Stimulated activated CD4-positive, alpha-beta T cell treated with anti-CD3 and anti-CD28 coated beads, Interleukin-4, amount 100 ng/mL, for 24 hours (primary cell): ENCODE data around the gene LRRC3.

Experiments used
- DNase-seq: peaks from one replicate; pipeline ENCODE4 v3.0.0-alpha.2; 2020

LRRC3 gene

DNA sequence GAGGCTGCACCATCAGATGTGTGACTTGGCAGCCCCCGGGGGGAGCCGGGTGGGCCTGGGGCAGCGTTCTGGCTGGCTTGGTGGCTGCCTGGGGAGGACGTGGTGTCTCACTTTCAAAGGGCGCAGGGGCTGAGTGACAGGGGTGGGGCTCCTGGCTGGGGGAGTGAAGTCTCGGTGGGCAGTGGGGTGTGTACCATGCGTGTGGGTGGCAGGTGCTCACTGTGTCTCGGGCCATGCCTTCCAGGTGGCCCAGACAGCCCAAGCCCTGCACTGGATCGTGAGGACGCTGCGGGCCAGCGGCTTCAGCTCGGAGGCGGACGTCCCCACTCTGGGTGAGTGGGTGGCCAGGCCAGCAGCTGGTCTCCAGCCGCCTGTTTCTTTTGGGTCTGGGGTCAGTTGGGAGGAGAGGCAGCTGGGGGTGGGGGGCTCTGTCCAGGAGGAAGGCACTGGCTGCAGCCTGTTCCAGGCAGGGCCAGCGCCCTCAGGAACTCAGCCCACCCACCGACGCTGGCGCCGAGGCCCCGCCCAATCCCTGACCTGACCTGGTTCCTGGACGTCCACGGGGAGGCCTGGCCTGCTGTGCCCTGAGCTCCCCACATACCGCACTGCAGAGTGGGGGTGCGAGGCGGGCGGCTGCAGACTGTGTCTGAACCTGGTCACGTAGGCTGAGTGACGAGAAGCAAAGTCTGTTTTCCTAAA lies 30.6 kb upstream of the LRRC3 start:
- no peak for DNase-seq

- no peak for DNase-seq
Measured at GRCh38 chr21:44425307-44425894, 29.9 kb upstream of the LRRC3 start.

DNA sequence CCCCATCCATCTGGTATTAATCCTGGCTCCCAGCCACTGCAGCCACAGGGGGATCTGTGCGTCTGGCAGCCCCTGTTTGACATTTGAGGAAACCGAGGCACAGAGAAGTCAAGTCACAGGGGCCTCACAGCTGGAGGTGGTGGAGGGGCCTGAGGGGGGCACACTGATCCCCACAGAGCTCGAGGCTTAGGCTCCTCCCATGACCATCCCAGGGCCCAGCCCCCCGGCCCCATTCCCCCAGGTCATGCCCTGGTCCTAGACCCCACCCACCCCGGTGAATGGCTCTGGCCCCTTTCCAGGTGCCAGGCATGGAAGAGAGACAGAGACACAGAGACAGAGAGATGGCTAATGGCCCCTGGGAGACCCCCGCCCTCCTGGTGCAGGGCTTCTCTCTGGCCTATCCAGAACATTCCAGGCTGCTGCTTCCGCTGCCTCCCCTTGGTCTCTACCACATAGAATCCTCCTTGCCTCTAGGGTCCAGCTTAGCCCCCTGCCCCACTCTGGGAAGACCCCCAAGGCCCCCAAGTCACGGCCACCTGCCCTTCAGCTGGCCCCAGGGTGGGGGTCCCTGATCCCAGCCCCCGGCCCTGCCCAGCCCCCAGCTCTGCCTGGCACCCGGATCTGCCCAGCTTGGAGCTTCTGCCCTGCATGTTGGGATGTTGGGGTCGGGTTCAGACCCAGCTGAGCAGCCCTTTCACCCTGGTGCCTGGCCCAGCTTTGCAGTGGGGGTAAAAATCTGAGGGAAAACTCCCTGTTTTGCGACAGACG lies 29.2 kb upstream of the LRRC3 start:
- no peak for DNase-seq

GRCh38 chr21:44426663-44427191 lies 28.6 kb upstream of the LRRC3 start:
- DNase-seq: no peak

- no peak for DNase-seq
Measured at GRCh38 chr21:44427241-44428120, 27.8 kb upstream of the LRRC3 start.

GRCh38 chr21:44428281-44428960 lies 26.9 kb upstream of the LRRC3 start:
- DNase-seq: peak; percentile 37

DNA sequence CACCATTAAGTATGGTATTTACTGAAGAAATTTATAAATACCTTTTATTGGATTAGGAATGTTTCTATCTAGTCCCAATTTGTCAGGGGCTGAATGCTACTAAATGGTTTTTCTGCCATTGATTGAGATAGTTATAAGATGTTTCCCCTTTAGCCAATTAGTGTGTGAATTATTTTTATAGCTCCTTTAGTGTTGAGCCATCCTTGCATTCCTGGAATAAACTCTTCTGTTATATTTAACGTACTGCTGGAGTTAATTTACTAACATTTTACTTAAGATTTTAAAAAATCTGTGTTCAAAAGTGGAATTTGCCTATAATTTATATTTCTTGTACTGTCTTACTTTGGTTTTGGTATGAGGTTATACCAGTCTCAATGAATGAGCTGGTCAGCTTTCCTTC lies 25.4 kb upstream of the LRRC3 start:
- no peak for DNase-seq

DNA sequence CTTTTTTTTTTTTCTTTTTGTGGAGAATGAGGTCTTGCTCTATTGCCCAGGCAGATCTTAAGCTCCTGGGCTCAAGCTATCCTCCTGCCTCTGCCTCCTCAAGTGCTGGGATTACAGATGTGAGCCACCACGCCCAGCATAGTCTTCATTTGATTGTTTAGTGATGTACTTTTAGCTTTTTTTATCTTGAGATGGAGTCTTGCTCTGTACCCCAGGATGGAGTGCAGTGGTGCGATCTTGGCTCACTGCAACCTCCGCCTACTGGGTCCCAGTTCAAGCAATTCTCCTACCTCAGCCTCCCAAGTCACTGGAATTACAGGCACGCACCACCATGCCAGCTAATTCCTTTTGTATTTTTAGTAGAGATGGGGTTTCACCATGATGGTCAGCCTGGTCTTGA lies 24.0 kb upstream of the LRRC3 start:
- DNase-seq: no peak

GRCh38 chr21:44432841-44433790 lies 22.2 kb upstream of the LRRC3 start:
- DNase-seq: no peak

DNA sequence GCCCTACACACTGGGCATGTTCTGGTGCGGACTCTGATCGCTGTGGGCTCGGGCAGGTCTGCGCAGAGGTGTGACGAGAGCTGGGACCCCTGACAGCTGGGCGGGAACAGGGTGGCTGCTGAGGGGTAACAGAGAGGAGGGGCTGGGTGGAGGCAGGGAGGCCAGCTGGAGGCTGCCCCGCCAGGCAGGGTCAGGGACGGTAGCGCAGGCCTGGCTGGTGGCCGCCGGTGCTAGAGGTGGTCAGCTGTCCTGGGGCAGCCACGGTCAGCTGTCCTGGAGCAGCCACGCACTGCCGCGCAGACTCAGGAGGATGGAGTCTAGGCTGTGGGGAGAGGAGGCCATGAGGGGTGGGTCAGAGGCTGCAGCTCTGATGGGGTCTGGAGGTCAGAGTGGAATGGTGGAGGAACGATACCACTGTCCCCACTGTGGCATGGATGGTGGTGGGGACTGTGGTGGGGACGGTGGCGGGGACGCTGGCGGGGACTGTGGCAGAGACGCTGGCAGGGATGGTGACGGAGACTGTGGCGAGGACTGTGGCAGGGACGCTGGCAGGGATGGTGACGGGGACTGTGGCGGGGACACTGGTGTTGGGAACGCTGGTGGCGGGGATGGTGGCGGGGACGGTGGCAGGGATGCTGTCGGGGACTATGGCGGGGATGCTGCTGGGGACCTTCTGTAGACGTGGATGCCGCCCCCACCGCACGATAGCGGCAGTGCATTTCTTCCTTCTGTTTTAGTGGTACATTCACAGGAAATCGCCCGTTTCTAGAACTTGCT lies 21.3 kb upstream of the LRRC3 start:
- DNase-seq: no peak

GRCh38 chr21:44434568-44434925 lies 20.8 kb upstream of the LRRC3 start:
- DNase-seq: no peak

GRCh38 chr21:44434936-44435635 lies 20.2 kb upstream of the LRRC3 start:
- no peak for DNase-seq

DNA sequence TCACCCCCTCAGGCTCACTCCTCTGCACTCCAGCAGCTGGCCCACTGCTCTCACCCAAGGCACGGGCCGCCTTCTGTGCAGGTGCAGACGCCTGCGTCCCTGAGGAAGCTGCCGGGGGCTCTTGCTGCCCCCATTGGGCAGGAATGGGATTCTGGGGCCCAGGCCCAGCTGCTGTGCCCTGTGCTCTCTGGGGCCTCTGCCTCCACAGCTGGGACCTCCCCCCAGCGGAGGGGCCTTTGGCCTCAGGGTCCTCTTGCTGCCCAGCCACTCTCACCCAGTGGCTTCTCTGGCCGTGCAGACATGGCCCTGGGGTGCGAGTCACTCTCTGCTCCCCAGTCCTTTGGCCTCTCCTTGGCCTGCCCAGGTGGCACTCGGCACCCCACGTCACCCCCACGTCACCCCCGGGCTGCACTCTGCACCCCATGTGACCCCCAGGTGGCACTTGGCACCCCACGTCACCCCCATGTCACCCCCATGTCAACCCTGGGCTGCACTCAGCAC lies 19.1 kb upstream of the LRRC3 start:
- DNase-seq: no peak

DNA sequence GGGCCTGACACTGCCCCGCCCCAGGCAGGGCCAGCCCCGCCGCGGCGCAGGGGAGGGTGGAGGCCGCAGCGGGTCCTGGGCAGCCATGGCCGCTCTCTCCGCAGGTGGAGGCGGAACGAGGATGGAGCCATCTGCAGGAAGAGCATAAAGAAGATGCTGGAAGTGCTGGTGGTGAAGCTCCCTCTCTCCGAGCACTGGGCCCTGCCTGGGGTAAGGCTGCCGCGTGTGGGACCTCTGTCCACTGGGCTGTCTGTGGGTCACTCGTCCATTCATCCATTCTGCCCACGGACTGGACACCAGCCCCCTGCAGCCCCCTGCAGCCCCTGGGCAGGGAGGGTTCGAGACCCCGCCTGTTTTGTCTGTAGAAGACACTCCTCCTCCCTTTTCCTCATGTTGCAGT lies 18.4 kb upstream of the LRRC3 start:
- DNase-seq: no peak

DNA sequence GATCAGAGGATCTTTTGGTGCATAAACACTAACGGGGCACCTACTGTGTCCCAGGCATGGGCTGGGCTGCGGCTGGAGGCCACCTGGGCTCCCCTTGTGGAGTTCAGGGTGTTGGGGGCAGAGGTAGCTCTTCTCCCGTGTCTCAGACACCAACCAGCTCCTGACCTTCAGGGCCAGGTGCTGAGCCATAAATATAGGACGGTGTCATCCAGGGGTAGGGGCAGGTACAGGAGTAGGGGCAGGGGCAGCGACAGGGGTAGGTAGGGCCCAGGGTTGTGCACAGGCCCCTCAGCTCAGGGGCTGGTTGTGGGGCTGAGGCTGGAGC lies 18.0 kb upstream of the LRRC3 start:
- no peak for DNase-seq

- DNase-seq: no peak
Measured at GRCh38 chr21:44437696-44438431, 17.4 kb upstream of the LRRC3 start.

GRCh38 chr21:44438531-44439210 lies 16.6 kb upstream of the LRRC3 start:
- no peak for DNase-seq

DNA sequence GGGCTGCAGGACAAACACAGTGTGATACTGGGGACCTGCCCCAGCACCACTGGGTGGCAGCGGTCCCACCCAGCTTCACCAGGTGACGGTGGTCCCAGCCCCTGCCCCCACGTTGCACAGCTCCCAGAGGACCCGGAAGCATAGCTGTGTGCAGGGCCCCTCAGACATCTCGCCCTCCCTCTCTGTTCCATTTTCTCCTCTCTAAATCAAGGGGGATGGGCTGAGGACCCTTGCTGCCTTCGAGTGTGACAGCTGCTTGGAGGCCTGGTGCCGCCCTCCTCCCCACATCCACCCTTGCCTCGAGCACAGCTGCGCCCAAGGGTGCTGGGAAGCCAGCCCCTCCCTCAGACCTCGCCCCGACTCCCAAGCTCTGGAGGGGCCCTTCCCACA lies 16.1 kb upstream of the LRRC3 start:
- DNase-seq: no peak
